ENCODE measurements around the gene NR3C1. TPM values are rescaled to one million over a fixed set of nuclear protein-coding genes. Genes with fewer than 3 reads are reported as not detected.

Gene NR3C1
- total and polyA plus RNA-seq, 4 donors: 16.0 to 105 (median 39.0) TPM

- Histone ChIP-seq H3K4me3 (ENCODE audit: low read length in 2 of 2) (no peak overlapping the region), H3K36me3 (ENCODE audit: control insufficient read depth in 1 of 2, insufficient read depth in 2 of 2, low read length in 1 of 2) (no peaks in the 10 kb centered on the region), H3K9me3 (ENCODE audit: control insufficient read depth, low read length) (no peaks in the 10 kb centered on the region), H3K27me3 (ENCODE audit: control insufficient read depth in 1 of 2, insufficient read depth in 2 of 2, low read length in 1 of 2) (no peaks in the 10 kb centered on the region), H3K4me1 (ENCODE audit: control insufficient read depth in 1 of 2, insufficient read depth in 2 of 2, low read length in 2 of 2) (no peaks in the 10 kb centered on the region), H3K27ac (ENCODE audit: low read depth in 1 of 2, low read length in 2 of 2) (no peak overlapping the region)
- intact Hi-C loops (cut with DNase I): no loop called here
- ATAC-seq (ENCODE audit: low FRiP score): no peak
- 90% methylated on average over 2 of the region's 2 CpGs for WGBS, 2 donors
- DNase-seq: no peak
Measured at GRCh38 chr5:143428738-143429420, 25.4 kb upstream of the NR3C1 start.

DNA sequence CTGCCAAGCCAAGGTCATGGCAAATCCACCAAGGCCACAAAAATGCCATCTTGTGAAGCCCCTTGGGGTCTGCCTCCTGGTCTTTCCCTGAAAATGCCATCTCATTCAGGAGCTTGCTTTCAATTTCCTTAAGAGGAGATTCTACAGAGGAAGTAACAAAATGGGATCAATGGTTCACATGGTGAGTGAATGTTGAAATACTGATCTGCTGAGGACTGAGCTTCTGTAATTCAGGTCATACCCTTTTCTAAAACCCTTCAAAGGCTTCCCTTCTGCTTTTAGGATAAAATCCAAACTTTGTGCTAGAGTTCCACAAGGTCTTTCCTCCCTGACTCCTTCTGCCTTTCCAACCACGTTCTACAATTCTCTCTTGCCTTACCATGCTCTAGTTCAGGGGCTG lies 24.7 kb upstream of the NR3C1 start:
- no peaks in the 10 kb centered on the region for H3K9me3 ChIP-seq (ENCODE audit: control insufficient read depth, low read length)
- no peak for ATAC-seq (ENCODE audit: low FRiP score)
- no peaks in the 10 kb centered on the region for H3K36me3 ChIP-seq (ENCODE audit: control insufficient read depth in 1 of 2, insufficient read depth in 2 of 2, low read length in 1 of 2)
- H3K4me1 ChIP-seq (ENCODE audit: control insufficient read depth in 1 of 2, insufficient read depth in 2 of 2, low read length in 2 of 2): no peaks in the 10 kb centered on the region
- intact Hi-C loops (cut with DNase I): no loop called here
- no peak for DNase-seq
- H3K27me3 ChIP-seq (ENCODE audit: control insufficient read depth in 1 of 2, insufficient read depth in 2 of 2, low read length in 1 of 2): no peaks in the 10 kb centered on the region
- no peak overlapping the region for H3K4me3 ChIP-seq (ENCODE audit: low read length in 2 of 2)
- H3K27ac ChIP-seq (ENCODE audit: low read depth in 1 of 2, low read length in 2 of 2): no peak overlapping the region
- 91 to 97% methylated on average over 1 of the region's 1 CpG for WGBS, 2 donors

- Histone ChIP-seq H3K9me3 (ENCODE audit: control insufficient read depth, low read length) (no peaks in the 10 kb centered on the region), H3K4me1 (ENCODE audit: control insufficient read depth in 1 of 2, insufficient read depth in 2 of 2, low read length in 2 of 2) (no peaks in the 10 kb centered on the region), H3K27ac (ENCODE audit: low read depth in 1 of 2, low read length in 2 of 2) (no peak overlapping the region), H3K27me3 (ENCODE audit: control insufficient read depth in 1 of 2, insufficient read depth in 2 of 2, low read length in 1 of 2) (no peaks in the 10 kb centered on the region), H3K36me3 (ENCODE audit: control insufficient read depth in 1 of 2, insufficient read depth in 2 of 2, low read length in 1 of 2) (no peaks in the 10 kb centered on the region), H3K4me3 (ENCODE audit: low read length in 2 of 2) (no peak overlapping the region)
- WGBS, 2 donors: 88 to 89% methylated on average over 3 of the region's 3 CpGs
- intact Hi-C loops (cut with DNase I): no loop called here
- ATAC-seq (ENCODE audit: low FRiP score): no peak
- DNase-seq: no peak
Measured at GRCh38 chr5:143427122-143427735, 23.7 kb upstream of the NR3C1 start.

DNA sequence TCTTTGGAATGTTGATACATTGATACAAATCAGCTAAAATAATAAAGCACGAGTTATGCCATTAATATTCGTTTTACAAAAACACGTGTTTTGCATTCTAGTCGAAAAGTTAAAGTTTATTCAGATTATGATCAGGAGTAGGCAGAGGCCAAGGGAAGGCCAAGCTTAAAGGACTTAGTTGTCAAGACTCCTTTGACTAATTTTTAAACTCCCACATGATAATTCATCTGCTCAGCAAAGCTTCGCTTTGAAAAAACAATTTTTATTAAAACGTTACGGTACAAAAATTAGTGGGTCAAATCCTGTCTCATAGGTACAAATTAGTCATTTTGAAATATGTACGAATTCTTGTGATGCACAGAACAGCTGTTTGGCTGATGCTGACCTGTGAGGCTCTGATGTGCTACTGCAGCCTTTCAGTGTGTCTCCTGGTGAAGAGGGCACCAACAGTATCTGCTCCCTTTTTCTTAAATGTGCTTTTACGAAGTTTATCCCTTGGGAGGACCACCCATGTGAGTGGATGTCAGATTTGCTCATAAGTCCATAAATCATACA lies 23.0 kb upstream of the NR3C1 start:
- Histone ChIP-seq H3K4me1 (ENCODE audit: control insufficient read depth in 1 of 2, insufficient read depth in 2 of 2, low read length in 2 of 2) (no peaks in the 10 kb centered on the region), H3K27ac (ENCODE audit: low read depth in 1 of 2, low read length in 2 of 2) (no peak overlapping the region), H3K9me3 (ENCODE audit: control insufficient read depth, low read length) (no peaks in the 10 kb centered on the region), H3K36me3 (ENCODE audit: control insufficient read depth in 1 of 2, insufficient read depth in 2 of 2, low read length in 1 of 2) (no peaks in the 10 kb centered on the region), H3K4me3 (ENCODE audit: low read length in 2 of 2) (no peak overlapping the region), H3K27me3 (ENCODE audit: control insufficient read depth in 1 of 2, insufficient read depth in 2 of 2, low read length in 1 of 2) (no peaks in the 10 kb centered on the region)
- DNase-seq: no peak
- 56 to 66% methylated on average over 9 of the region's 9 CpGs for WGBS, 2 donors
- no peak for ATAC-seq (ENCODE audit: low FRiP score)
- intact Hi-C loops (cut with DNase I): no loop called here

- intact Hi-C loops (cut with DNase I): no loop called here
- WGBS, 2 donors: 77 to 83% methylated on average over 3 of the region's 3 CpGs
- Histone ChIP-seq H3K4me1 (ENCODE audit: control insufficient read depth in 1 of 2, insufficient read depth in 2 of 2, low read length in 2 of 2) (no peaks in the 10 kb centered on the region), H3K36me3 (ENCODE audit: control insufficient read depth in 1 of 2, insufficient read depth in 2 of 2, low read length in 1 of 2) (no peaks in the 10 kb centered on the region), H3K9me3 (ENCODE audit: control insufficient read depth, low read length) (no peaks in the 10 kb centered on the region), H3K27ac (ENCODE audit: low read depth in 1 of 2, low read length in 2 of 2) (no peak overlapping the region), H3K4me3 (ENCODE audit: low read length in 2 of 2) (no peak overlapping the region), H3K27me3 (ENCODE audit: control insufficient read depth in 1 of 2, insufficient read depth in 2 of 2, low read length in 1 of 2) (no peaks in the 10 kb centered on the region)
- ATAC-seq (ENCODE audit: low FRiP score) (no peak), DNase-seq (no peak)
Measured at GRCh38 chr5:143425835-143426234, 22.3 kb upstream of the NR3C1 start.

- Histone ChIP-seq H3K4me3 (ENCODE audit: low read length in 2 of 2) (no peak overlapping the region), H3K4me1 (ENCODE audit: control insufficient read depth in 1 of 2, insufficient read depth in 2 of 2, low read length in 2 of 2) (no peaks in the 10 kb centered on the region), H3K9me3 (ENCODE audit: control insufficient read depth, low read length) (no peaks in the 10 kb centered on the region), H3K36me3 (ENCODE audit: control insufficient read depth in 1 of 2, insufficient read depth in 2 of 2, low read length in 1 of 2) (no peaks in the 10 kb centered on the region), H3K27me3 (ENCODE audit: control insufficient read depth in 1 of 2, insufficient read depth in 2 of 2, low read length in 1 of 2) (no peaks in the 10 kb centered on the region), H3K27ac (ENCODE audit: low read depth in 1 of 2, low read length in 2 of 2) (no peak overlapping the region)
- ATAC-seq (ENCODE audit: low FRiP score): no peak
- intact Hi-C loops (cut with DNase I): no loop called here
- WGBS, 2 donors: 89 to 90% methylated on average over 2 of the region's 2 CpGs
- no peak for DNase-seq
Measured at GRCh38 chr5:143418140-143418866, 14.8 kb upstream of the NR3C1 start.

DNA sequence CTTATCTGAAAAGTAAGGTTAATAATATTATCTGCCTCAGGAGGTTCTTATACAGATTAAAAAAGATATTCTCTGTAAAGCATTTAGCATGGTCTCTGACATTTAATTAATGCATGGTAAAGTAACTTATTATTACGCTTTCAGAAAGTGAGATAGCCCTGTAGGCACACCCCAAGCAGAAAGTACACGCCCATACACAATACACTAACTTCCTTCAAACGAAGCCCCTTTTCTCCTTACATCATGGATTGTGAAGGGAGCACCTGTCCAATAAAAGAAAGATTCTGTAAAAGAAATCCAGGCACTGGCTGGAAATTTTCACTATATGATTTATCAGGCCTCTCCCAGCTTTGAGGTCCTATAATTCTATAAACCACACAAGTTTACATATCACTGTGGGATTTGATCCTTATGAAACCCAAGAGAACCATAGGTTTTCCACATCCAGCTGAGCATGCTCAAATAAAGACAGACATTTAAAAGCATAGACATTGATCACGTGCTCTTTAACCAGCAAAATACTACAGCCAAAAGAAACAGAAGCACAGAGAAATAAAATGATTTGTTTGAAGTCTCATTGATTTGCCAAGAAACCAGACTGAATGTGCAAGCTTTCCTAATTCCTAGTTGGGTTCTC lies 14.1 kb upstream of the NR3C1 start:
- WGBS, 2 donors: 86 to 87% methylated on average over 4 of the region's 4 CpGs
- ATAC-seq (ENCODE audit: low FRiP score) (no peak), DNase-seq (no peak)
- Histone ChIP-seq H3K9me3 (ENCODE audit: control insufficient read depth, low read length) (no peaks in the 10 kb centered on the region), H3K27ac (ENCODE audit: low read depth in 1 of 2, low read length in 2 of 2) (no peak overlapping the region), H3K4me3 (ENCODE audit: low read length in 2 of 2) (no peak overlapping the region), H3K27me3 (ENCODE audit: control insufficient read depth in 1 of 2, insufficient read depth in 2 of 2, low read length in 1 of 2) (no peaks in the 10 kb centered on the region), H3K36me3 (ENCODE audit: control insufficient read depth in 1 of 2, insufficient read depth in 2 of 2, low read length in 1 of 2) (no peaks in the 10 kb centered on the region), H3K4me1 (ENCODE audit: control insufficient read depth in 1 of 2, insufficient read depth in 2 of 2, low read length in 2 of 2) (no peaks in the 10 kb centered on the region)
- intact Hi-C loops (cut with DNase I): no loop called here

DNA sequence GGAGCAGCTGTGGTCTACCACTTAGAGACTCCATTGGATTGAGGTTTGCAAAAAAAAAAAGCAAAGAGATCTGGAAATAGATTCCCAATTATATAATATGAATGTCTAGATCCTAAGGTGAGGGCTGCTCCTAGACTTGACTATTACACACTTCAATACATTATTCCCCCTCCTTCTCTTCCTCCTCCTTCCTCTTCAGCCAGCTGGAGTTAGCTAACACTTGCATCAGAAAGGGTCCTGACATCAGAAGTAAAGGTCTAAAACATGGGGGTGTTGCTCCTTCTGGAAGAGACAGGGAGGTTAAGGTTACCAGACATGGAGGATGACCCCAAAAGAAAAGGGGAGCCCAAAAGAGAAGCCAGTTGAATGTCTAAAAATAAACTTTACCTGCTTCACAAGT lies 12.9 kb upstream of the NR3C1 start:
- H3K4me1 ChIP-seq (ENCODE audit: control insufficient read depth in 1 of 2, insufficient read depth in 2 of 2, low read length in 2 of 2): no peaks in the 10 kb centered on the region
- no peaks in the 10 kb centered on the region for H3K9me3 ChIP-seq (ENCODE audit: control insufficient read depth, low read length)
- intact Hi-C loops (cut with DNase I): no loop called here
- H3K27me3 ChIP-seq (ENCODE audit: control insufficient read depth in 1 of 2, insufficient read depth in 2 of 2, low read length in 1 of 2): no peaks in the 10 kb centered on the region
- H3K36me3 ChIP-seq (ENCODE audit: control insufficient read depth in 1 of 2, insufficient read depth in 2 of 2, low read length in 1 of 2): no peaks in the 10 kb centered on the region
- no peak for ATAC-seq (ENCODE audit: low FRiP score)
- no peak overlapping the region for H3K27ac ChIP-seq (ENCODE audit: low read depth in 1 of 2, low read length in 2 of 2)
- no peak overlapping the region for H3K4me3 ChIP-seq (ENCODE audit: low read length in 2 of 2)
- DNase-seq: no peak

Data from aorta (tissue), 5 donors.